Right renal pelvis (tissue), 4 donors: ENCODE results near the gene CNPY2. TPM values are rescaled to one million over a fixed set of nuclear protein-coding genes. Genes with fewer than 3 reads are reported as not detected.

Source experiments
- DNase-seq, 4 donors: peaks; one replicate each; pipeline ENCODE4 v3.0.0-alpha.2; 2013; ENCODE audit warnings: low read depth in 4 of 4, low spot score in 3 of 4, missing footprints in 1 of 4
- polyA plus RNA-seq, 4 donors: library from polyadenylated mRNA; unstranded; fragments of 120-200 nt; gene quantifications; one replicate each; pipeline ENCODE4 v1.2.1, GENCODE V29; 2013; ENCODE audit not compliant: insufficient read length in 4 of 4

Gene CNPY2
- polyA plus RNA-seq, 4 donors = 145 to 167 (median 153) TPM

- DNase-seq = no peak
Observed at GRCh38 chr12:56261503-56262232, 54.1 kb downstream of the CNPY2 start.

GRCh38 chr12:56260921-56261320, 54.9 kb downstream of the CNPY2 start:
- DNase-seq = no peak

DNA sequence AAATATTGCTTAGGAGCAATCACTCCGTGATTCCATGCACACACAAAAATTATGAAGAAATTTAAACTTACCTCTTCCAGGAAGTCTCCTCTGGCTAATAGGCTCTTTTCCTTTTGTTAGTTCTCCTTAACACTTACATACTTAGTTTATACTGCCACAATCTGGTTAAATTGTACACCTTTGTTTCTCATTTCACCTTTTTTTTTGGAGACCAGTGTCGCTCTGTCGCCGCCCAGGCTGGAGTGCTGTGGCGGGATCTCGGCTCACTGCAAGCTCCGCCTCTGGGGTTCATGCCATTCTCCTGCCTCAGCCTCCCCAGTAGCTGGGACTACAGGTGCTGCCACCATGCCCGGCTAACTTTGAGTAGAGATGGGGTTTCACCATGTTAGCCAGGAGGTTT, 55.4 kb downstream of the CNPY2 start:
- no peak for DNase-seq

Other genes with a start within 250 kb of the CNPY2 start
- gene ERBB3, start 235.8 kb downstream of the CNPY2 start, polyA plus RNA-seq = 10 to 100 TPM; 73.9 to 92.9 (median 83.1) TPM
- gene PA2G4, start 211.4 kb downstream of the CNPY2 start, polyA plus RNA-seq = 100 to 1,000 TPM; 146 to 157 (median 151) TPM
- 1,000 to 10,000 TPM; 4,780 to 5,144 (median 4,856) TPM for gene RPL41, start 199.4 kb downstream of the CNPY2 start, polyA plus RNA-seq
- 1 to 10 TPM; 6.5 to 7.4 (median 7.2) TPM for gene ZC3H10, start 197.7 kb downstream of the CNPY2 start, polyA plus RNA-seq
- gene ESYT1, start 187.7 kb downstream of the CNPY2 start, polyA plus RNA-seq = 10 to 100 TPM; 71.0 to 84.0 (median 79.2) TPM
- 100 to 1,000 TPM; 157 to 173 (median 167) TPM for gene MYL6B, start 163.4 kb downstream of the CNPY2 start, polyA plus RNA-seq
- gene MYL6, start 157.6 kb downstream of the CNPY2 start, polyA plus RNA-seq = 1,000 to 10,000 TPM; 1,704 to 1,897 (median 1,779) TPM
- gene SMARCC2, start 126.5 kb downstream of the CNPY2 start, polyA plus RNA-seq = 100 to 1,000 TPM; 110 to 133 (median 130) TPM
- 10 to 100 TPM; 43.5 to 45.8 (median 44.0) TPM for gene RNF41, start 94.1 kb downstream of the CNPY2 start, polyA plus RNA-seq
- gene NABP2, start 91.6 kb downstream of the CNPY2 start, polyA plus RNA-seq = 10 to 100 TPM; 28.4 to 35.3 (median 31.8) TPM
- gene SLC39A5, start 85.9 kb downstream of the CNPY2 start, polyA plus RNA-seq = 10 to 100 TPM; 46.7 to 76.7 (median 52.3) TPM
- 10 to 100 TPM; 28.2 to 32.0 (median 30.3) TPM for gene ANKRD52, start 57.6 kb downstream of the CNPY2 start, polyA plus RNA-seq
- gene COQ10A, start 49.0 kb downstream of the CNPY2 start, polyA plus RNA-seq = 10 to 100 TPM; 15.2 to 17.7 (median 16.9) TPM
- gene CS, start 15.7 kb downstream of the CNPY2 start, polyA plus RNA-seq = 100 to 1,000 TPM; 185 to 206 (median 202) TPM
- 100 to 1,000 TPM in 1 of 4 donors, 10 to 100 TPM in 3; 79.4 to 101 (median 82.0) TPM for gene PAN2, start 18.0 kb upstream of the CNPY2 start, polyA plus RNA-seq
- gene IL23A, start 22.9 kb upstream of the CNPY2 start, polyA plus RNA-seq = under 1 TPM; 0.49 to 1.00 (median 0.89) TPM
- 100 to 1,000 TPM in 1 of 4 donors, 10 to 100 TPM in 3; 79.2 to 107 (median 85.1) TPM for gene STAT2, start 44.1 kb upstream of the CNPY2 start, polyA plus RNA-seq
- under 1 TPM in 3 of 4 donors, not detected in 1; 0.06 to 0.18 (median 0.11) TPM for gene APOF, start 46.9 kb upstream of the CNPY2 start, polyA plus RNA-seq
- 10 to 100 TPM; 33.6 to 38.4 (median 36.9) TPM for gene TIMELESS, start 133.4 kb upstream of the CNPY2 start, polyA plus RNA-seq
- under 1 TPM in 2 of 4 donors, not detected in 2; 0.22 to 0.37 TPM for gene MIP, start 138.7 kb upstream of the CNPY2 start, polyA plus RNA-seq
- gene SPRYD4, start 152.6 kb upstream of the CNPY2 start, polyA plus RNA-seq = 1 to 10 TPM; 3.5 to 4.8 (median 4.3) TPM
- gene GLS2, start 172.2 kb upstream of the CNPY2 start, polyA plus RNA-seq = 1 to 10 TPM in 2 of 4 donors, under 1 TPM in 2; 0.78 to 1.6 (median 1.0) TPM
- 10 to 100 TPM; 36.2 to 50.5 (median 42.6) TPM for gene RBMS2, start 205.8 kb upstream of the CNPY2 start, polyA plus RNA-seq